CD14-positive monocyte (primary cell): Measurements from ENCODE around the gene TRNT1. TPM values are rescaled to one million over a fixed set of nuclear protein-coding genes. Genes with fewer than 3 reads are reported as not detected.

ENCODE experiments used
- DNase-seq, 3 donors: peaks; one replicate each; pipeline ENCODE4 v3.0.0-alpha.2; 2011 to 2022
- H2AFZ ChIP-seq: 2 replicates; pipeline ENCODE4 v1.6.0; 2012; ENCODE audit warnings: mild to moderate bottlenecking, low read depth, low read length, inconsistent platforms; ENCODE audit not compliant: insufficient read depth, poor library complexity, severe bottlenecking
- H3K27ac ChIP-seq, 2 donors: 1 replicate in 1 of 2; 2 replicates in 1 of 2; pipeline ENCODE4 v1.5.1; 2012 to 2013; ENCODE audit warnings: low read length in 2 of 2, control low read depth in 1 of 2, inconsistent platforms in 1 of 2, low read depth in 1 of 2, mild to moderate bottlenecking in 1 of 2
- H3K27me3 ChIP-seq, 2 donors: one replicate each; pipeline versions ENCODE4 v1.6.0 to v1.6.1; 2011 to 2013; ENCODE audit warnings: low read length in 2 of 2; ENCODE audit not compliant: control insufficient read depth in 2 of 2, insufficient read depth in 2 of 2
- H3K36me3 ChIP-seq, 2 donors: replicated peaks in 1 of 2; 1 replicate in 1 of 2; 2 replicates in 1 of 2; pipeline versions ENCODE4 v1.5.1 to v1.6.1; 2012 to 2013; ENCODE audit warnings: low read length in 2 of 2, control low read depth in 1 of 2, inconsistent platforms in 1 of 2, mild to moderate bottlenecking in 1 of 2; ENCODE audit not compliant: insufficient read depth in 2 of 2, control insufficient read depth in 1 of 2
- H3K4me1 ChIP-seq, 2 donors: 1 replicate in 1 of 2; 2 replicates in 1 of 2; pipeline versions ENCODE4 v1.5.1 to v1.6.1; 2012 to 2013; ENCODE audit warnings: low read length in 2 of 2, control low read depth in 1 of 2, inconsistent platforms in 1 of 2, mild to moderate bottlenecking in 1 of 2, moderate library complexity in 1 of 2; ENCODE audit not compliant: insufficient read depth in 2 of 2, control insufficient read depth in 1 of 2
- H3K4me2 ChIP-seq: replicated peaks from 2 replicates; pipeline ENCODE3; 2012; ENCODE audit warnings: low read length, moderate library complexity, mild to moderate bottlenecking; ENCODE audit not compliant: poor library complexity, severe bottlenecking; ENCODE audit errors: extremely low read depth
- H3K4me3 ChIP-seq, 3 experiments: fragments of 200-600 bp in 1 of 3; sonication (generic) in 1 of 3; replicated peaks in 1 of 3; 1 replicate in 2 of 3; 2 replicates in 1 of 3; pipeline ENCODE4 v1.5.1; 2011 to 2013; ENCODE audit warnings: low read length in 3 of 3, mild to moderate bottlenecking in 3 of 3, control low read depth in 2 of 3, low read depth in 2 of 3, inconsistent platforms in 1 of 3, moderate library complexity in 1 of 3
- H3K79me2 ChIP-seq: 2 replicates; pipeline ENCODE4 v1.6.0; 2012; ENCODE audit warnings: mild to moderate bottlenecking, control low read depth, inconsistent platforms, low read length, moderate library complexity; ENCODE audit not compliant: insufficient read depth
- H3K9ac ChIP-seq: 2 replicates; pipeline ENCODE4 v1.6.0; 2017; ENCODE audit warnings: low read length, mild to moderate bottlenecking; ENCODE audit not compliant: insufficient read depth, poor library complexity, severe bottlenecking
- H3K9me3 ChIP-seq, 2 donors: replicated peaks in 1 of 2; 1 replicate in 1 of 2; 2 replicates in 1 of 2; pipeline versions ENCODE4 v1.5.1 to v1.6.1; 2012 to 2013; ENCODE audit warnings: low read length in 2 of 2, control low read depth in 1 of 2; ENCODE audit not compliant: control insufficient read depth in 1 of 2, insufficient read depth in 1 of 2
- H4K20me1 ChIP-seq: 2 replicates; pipeline ENCODE4 v1.6.0; 2012; ENCODE audit warnings: mild to moderate bottlenecking, low read length, control low read depth, moderate library complexity; ENCODE audit not compliant: insufficient read depth
- H3K27ac Mint-ChIP-seq, 7 donors: one replicate each; pipeline ENCODE4 v1.8.0; 2020; ENCODE audit warnings: mild to moderate bottlenecking in 7 of 7, mixed read lengths in 7 of 7, moderate library complexity in 6 of 7, inconsistent platforms in 2 of 7
- H3K27me3 Mint-ChIP-seq, 3 donors: one replicate each; pipeline ENCODE4 v1.8.0; 2021 to 2022; ENCODE audit warnings: low read depth in 3 of 3, mild to moderate bottlenecking in 3 of 3, mixed read lengths in 3 of 3, moderate library complexity in 3 of 3, inconsistent platforms in 1 of 3
- H3K36me3 Mint-ChIP-seq, 2 donors: one replicate each; pipeline ENCODE4 v1.8.0; 2020; ENCODE audit warnings: mixed read lengths in 2 of 2, inconsistent platforms in 1 of 2, mild to moderate bottlenecking in 1 of 2
- H3K4me1 Mint-ChIP-seq: one replicate; pipeline ENCODE4 v1.8.0; 2020; ENCODE audit warnings: mild to moderate bottlenecking, mixed read lengths
- H3K4me3 Mint-ChIP-seq, 2 donors: one replicate each; pipeline ENCODE4 v1.8.0; 2020; ENCODE audit warnings: mild to moderate bottlenecking in 2 of 2, mixed read lengths in 2 of 2, moderate library complexity in 1 of 2
- H3K9me3 Mint-ChIP-seq, 7 donors: one replicate each; pipeline ENCODE4 v1.8.0; 2020 to 2022; ENCODE audit warnings: mixed read lengths in 7 of 7, mild to moderate bottlenecking in 6 of 7, moderate library complexity in 6 of 7, inconsistent platforms in 2 of 7
- WGBS: methylation state at CpG from one replicate; pipeline ENCODE4 v1.1.5; 2013; ENCODE audit warnings: missing lambda C conversion rate; ENCODE audit not compliant: insufficient coverage; 5-methylcytosine and 5-hydroxymethylcytosine counted together
- intact Hi-C, 2 donors: fragments of 100-400 bp; cut with micrococcal nuclease; formaldehyde crosslinking; loops; one replicate each; pipeline versions ENCODE4 v1.15.0 to v1.15.1; 2023
- polyA plus RNA-seq, 3 donors: library from polyadenylated mRNA; depleted of rRNA in 1 of 3; unstranded in 2 of 3; stranded (reverse) in 1 of 3; fragments of 300-500 nt in 2 of 3; fragments of >200 nt in 1 of 3; fragmentation: Illumina TruSeq in 2 of 3; gene quantifications; 1 replicate in 2 of 3; 2 replicates in 1 of 3; pipeline ENCODE4 v1.2.3, GENCODE V29; 2012 to 2021
- TF ChIP-seq, protein P1 (sequence below): fragments of 200-600 bp; IDR thresholded peaks from one replicate; pipeline ENCODE4 v1.8.0; 2022; ENCODE audit warnings: antibody characterized with exemption, mild to moderate bottlenecking

The TRNT1 gene
- polyA plus RNA-seq, 3 donors, result 4.4 to 15.8 (median 10.3) TPM

DNA sequence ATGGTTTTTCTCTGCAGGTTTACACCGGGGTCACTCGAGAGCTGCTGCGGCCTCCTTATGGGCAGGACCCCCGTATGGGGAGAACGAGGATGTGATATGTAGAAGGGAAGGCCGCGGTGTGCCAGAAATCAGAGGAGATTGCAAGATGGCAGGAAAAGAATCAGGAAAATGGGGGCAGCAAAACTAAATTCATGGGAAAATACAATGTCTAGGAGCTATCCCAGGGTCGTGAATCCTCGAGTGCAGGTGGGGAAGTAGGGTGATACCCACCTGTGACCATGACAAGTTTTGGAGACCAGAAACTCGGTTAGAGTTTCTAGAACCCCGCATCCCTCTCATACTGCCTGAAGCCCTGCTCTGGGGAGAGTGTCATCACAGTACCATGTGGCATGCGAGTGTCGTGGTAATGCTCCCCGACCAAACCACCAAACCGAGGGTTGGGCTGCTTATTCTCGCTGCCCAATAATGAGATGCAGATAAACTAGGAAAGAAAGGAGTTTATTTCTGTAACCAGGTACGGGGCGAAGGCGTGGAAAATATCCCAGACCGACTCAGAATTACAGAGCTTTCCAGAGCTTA lies 781 bp downstream of the TRNT1 start:
- Histone ChIP-seq H3K4me2 (peak overlapping the region; percentile 96), H3K4me1 (peaks cover 17 to 19% of the 10 kb centered on the region in 2 donors), H3K27me3 (no peaks in the 10 kb centered on the region), H3K27ac (peak overlapping the region; percentile 84 to 98), H3K9ac (peak overlapping the region; percentile 96), H4K20me1 (no peaks in the 10 kb centered on the region), H3K79me2 (peaks cover 42% of the 10 kb centered on the region), H3K9me3 (no peaks in the 10 kb centered on the region), H3K4me3 (peak overlapping the region; percentile 68 to 94 (median 89)), H3K36me3 (peaks cover 25 to 30% of the 10 kb centered on the region in 2 donors), H2AFZ (peak overlapping the region; percentile 99)
- peak in 1 of 3 donors; percentile 9 for DNase-seq
- 17% methylated on average over 10 of the region's 20 CpGs for WGBS
- intact Hi-C loops, result loop anchor here in 1 of 2 donors (5.0 kb wide), 1 partner anchor 1175 kb away; the partner anchor contains the start of gene SETMAR
- peaks cover 20% of the 10 kb centered on the region for H3K4me1 Mint-ChIP-seq
- TF ChIP-seq, protein P1, sequence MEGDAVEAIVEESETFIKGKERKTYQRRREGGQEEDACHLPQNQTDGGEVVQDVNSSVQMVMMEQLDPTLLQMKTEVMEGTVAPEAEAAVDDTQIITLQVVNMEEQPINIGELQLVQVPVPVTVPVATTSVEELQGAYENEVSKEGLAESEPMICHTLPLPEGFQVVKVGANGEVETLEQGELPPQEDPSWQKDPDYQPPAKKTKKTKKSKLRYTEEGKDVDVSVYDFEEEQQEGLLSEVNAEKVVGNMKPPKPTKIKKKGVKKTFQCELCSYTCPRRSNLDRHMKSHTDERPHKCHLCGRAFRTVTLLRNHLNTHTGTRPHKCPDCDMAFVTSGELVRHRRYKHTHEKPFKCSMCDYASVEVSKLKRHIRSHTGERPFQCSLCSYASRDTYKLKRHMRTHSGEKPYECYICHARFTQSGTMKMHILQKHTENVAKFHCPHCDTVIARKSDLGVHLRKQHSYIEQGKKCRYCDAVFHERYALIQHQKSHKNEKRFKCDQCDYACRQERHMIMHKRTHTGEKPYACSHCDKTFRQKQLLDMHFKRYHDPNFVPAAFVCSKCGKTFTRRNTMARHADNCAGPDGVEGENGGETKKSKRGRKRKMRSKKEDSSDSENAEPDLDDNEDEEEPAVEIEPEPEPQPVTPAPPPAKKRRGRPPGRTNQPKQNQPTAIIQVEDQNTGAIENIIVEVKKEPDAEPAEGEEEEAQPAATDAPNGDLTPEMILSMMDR, result no peak
- H3K9me3 Mint-ChIP-seq, result peaks cover 0 to 2% (median 0%) of the 10 kb centered on the region in 7 donors
- peaks cover 20 to 21% of the 10 kb centered on the region in 2 donors for H3K36me3 Mint-ChIP-seq
- peak overlapping the region; percentile 93 to 95 for H3K4me3 Mint-ChIP-seq
- H3K27me3 Mint-ChIP-seq, result no peaks in the 10 kb centered on the region
- peak overlapping the region; percentile 95 to 97 (median 95) for H3K27ac Mint-ChIP-seq

DNA sequence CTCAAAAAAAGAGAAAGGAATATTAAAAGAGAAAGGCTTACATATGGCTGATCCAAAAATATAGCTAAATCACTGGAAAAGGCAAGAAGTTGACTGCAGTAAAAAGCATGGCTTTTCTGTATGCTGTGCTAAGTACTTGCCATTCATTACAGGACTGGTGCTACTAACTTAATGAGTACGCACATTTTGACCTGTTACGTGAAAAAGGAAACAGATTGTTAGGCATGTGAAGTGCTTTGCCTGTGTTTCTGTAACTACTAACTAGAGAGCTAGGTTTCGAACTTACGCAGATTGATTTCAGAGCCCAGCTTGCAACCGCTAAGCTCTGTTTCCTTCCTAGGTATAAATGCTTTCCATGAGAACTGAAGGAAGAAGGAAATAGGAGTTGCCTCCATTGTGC lies 2.8 kb downstream of the TRNT1 start:
- Histone ChIP-seq H3K4me3 (no peak overlapping the region), H3K9me3 (no peaks in the 10 kb centered on the region), H3K4me2 (no peak overlapping the region), H3K27me3 (no peaks in the 10 kb centered on the region), H3K4me1 (peaks cover 17 to 19% of the 10 kb centered on the region in 2 donors), H3K27ac (peak overlapping the region in 1 of 2 donors; percentile 4), H2AFZ (no peak overlapping the region), H4K20me1 (peaks cover 16% of the 10 kb centered on the region), H3K79me2 (peaks cover 62% of the 10 kb centered on the region), H3K36me3 (peaks cover 25 to 47% of the 10 kb centered on the region in 2 donors), H3K9ac (no peak overlapping the region)
- 100% methylated on average over 3 of the region's 5 CpGs for WGBS
- no peak overlapping the region for H3K4me3 Mint-ChIP-seq
- H3K9me3 Mint-ChIP-seq, result peaks cover 0 to 2% (median 0%) of the 10 kb centered on the region in 7 donors
- peak overlapping the region in 1 of 7 donors; percentile 13 for H3K27ac Mint-ChIP-seq
- peaks cover 20% of the 10 kb centered on the region for H3K4me1 Mint-ChIP-seq
- no peak for DNase-seq
- TF ChIP-seq, protein P1, result no peak
- intact Hi-C loops, result loop anchor here in 1 of 2 donors (5.0 kb wide), 1 partner anchor 1173 kb away; the partner anchor contains the start of gene SETMAR
- H3K36me3 Mint-ChIP-seq, result peaks cover 23 to 36% of the 10 kb centered on the region in 2 donors
- no peaks in the 10 kb centered on the region for H3K27me3 Mint-ChIP-seq
